Retinal pigment epithelial cell (primary cell): ENCODE results near the gene PRAMEF12.
"Not testable (repeated sequence)": the region's sequence is repeated elsewhere in the genome, so short reads cannot be mapped to it uniquely, and the experiment has no call there.

Experiments used
- DNase-seq: peaks from one replicate; pipeline ENCODE4 v3.0.0-alpha.2; 2010; ENCODE audit warnings: low read depth
- H3K4me3 ChIP-seq: 2 replicates; pipeline ENCODE4 v1.5.1; 2011; ENCODE audit warnings: mild to moderate bottlenecking, low read length, control low read depth, moderate library complexity
- CTCF ChIP-seq: conservative IDR thresholded peaks from 2 replicates; pipeline ENCODE4 v1.5.1; 2011; ENCODE audit warnings: low read depth, low read length, control low read depth, inconsistent platforms

PRAMEF12 gene

GRCh38 chr1:12773438-12773837 lies at the start of gene PRAMEF12:
PRAMEF12 (plus strand) TSS chr1:12773738; CDS start chr1:12774868, 1,130 bp downstream.
- H3K4me3 ChIP-seq, result no peak within 1 kb of the TSS
- no peak for TF ChIP-seq CTCF
- DNase-seq, result no peak

GRCh38 chr1:12728391-12728790 lies 45.1 kb upstream of the PRAMEF12 start:
- no peak for DNase-seq
- TF ChIP-seq CTCF, result no peak

GRCh38 chr1:12730156-12730555 lies 43.4 kb upstream of the PRAMEF12 start:
- DNase-seq, result no peak
- TF ChIP-seq CTCF, result no peak
- H3K4me3 ChIP-seq, result no peak overlapping the region

More at GRCh38 chr1:12728391-12728790, 45.1 kb upstream of the PRAMEF12 start:
- H3K4me3 ChIP-seq, result no peak overlapping the region

- not testable (repeated sequence) for H3K4me3 ChIP-seq
Measured at GRCh38 chr1:12731084-12731483, 42.5 kb upstream of the PRAMEF12 start.

GRCh38 chr1:12734651-12735050 lies 38.9 kb upstream of the PRAMEF12 start:
- no peak overlapping the region for H3K4me3 ChIP-seq
- TF ChIP-seq CTCF, result no peak
- no peak for DNase-seq

More at GRCh38 chr1:12731084-12731483, 42.5 kb upstream of the PRAMEF12 start:
- not testable (repeated sequence) for DNase-seq

GRCh38 chr1:12738934-12739333 lies 34.6 kb upstream of the PRAMEF12 start:
- no peak for TF ChIP-seq CTCF
- no peak overlapping the region for H3K4me3 ChIP-seq
- DNase-seq, result no peak

- no peak for DNase-seq
- H3K4me3 ChIP-seq, result no peak overlapping the region
- TF ChIP-seq CTCF, result no peak
Measured at GRCh38 chr1:12739613-12740012, 33.9 kb upstream of the PRAMEF12 start.

GRCh38 chr1:12741946-12742345 lies 31.6 kb upstream of the PRAMEF12 start:
- no peak overlapping the region for H3K4me3 ChIP-seq
- no peak for TF ChIP-seq CTCF
- DNase-seq, result no peak
